ENCODE measurements around the gene KLHDC4.

The KLHDC4 gene

GRCh38 chr16:87687998-87688529, 77.7 kb downstream of the KLHDC4 start:
- DNase-seq (ENCODE audit: low spot score), result no peak
- no peak for TF ChIP-seq CTCF (IDR thresholded peaks at IDR 0.05; ENCODE audit: extremely low read depth, insufficient read depth, missing control alignments)
- in situ Hi-C loops (cut with MboI; ENCODE audit: low pct_unique_long_range_greater_than_20kb, low sequenced_read_pairs, unreplicated experiment), result no loop called here

- no peak for DNase-seq (ENCODE audit: low spot score)
- in situ Hi-C loops (cut with MboI; ENCODE audit: low pct_unique_long_range_greater_than_20kb, low sequenced_read_pairs, unreplicated experiment), result no loop called here
- no peak for TF ChIP-seq CTCF (IDR thresholded peaks at IDR 0.05; ENCODE audit: extremely low read depth, insufficient read depth, missing control alignments)
These were observed 78.5 kb downstream of the KLHDC4 start for GRCh38 chr16:87687126-87687910.

- in situ Hi-C loops (cut with MboI; ENCODE audit: low pct_unique_long_range_greater_than_20kb, low sequenced_read_pairs, unreplicated experiment), result no loop called here
- no peak for TF ChIP-seq CTCF (IDR thresholded peaks at IDR 0.05; ENCODE audit: extremely low read depth, insufficient read depth, missing control alignments)
- DNase-seq (ENCODE audit: low spot score), result no peak
These were observed 79.1 kb downstream of the KLHDC4 start for GRCh38 chr16:87686697-87687096.

GRCh38 chr16:87685766-87686165, 80.0 kb downstream of the KLHDC4 start:
- DNase-seq (ENCODE audit: low spot score), result no peak
- TF ChIP-seq CTCF (IDR thresholded peaks at IDR 0.05; ENCODE audit: extremely low read depth, insufficient read depth, missing control alignments), result no peak
- in situ Hi-C loops (cut with MboI; ENCODE audit: low pct_unique_long_range_greater_than_20kb, low sequenced_read_pairs, unreplicated experiment), result no loop called here

- TF ChIP-seq CTCF (IDR thresholded peaks at IDR 0.05; ENCODE audit: extremely low read depth, insufficient read depth, missing control alignments), result no peak
- in situ Hi-C loops (cut with MboI; ENCODE audit: low pct_unique_long_range_greater_than_20kb, low sequenced_read_pairs, unreplicated experiment), result no loop called here
- no peak for DNase-seq (ENCODE audit: low spot score)
These were observed 80.4 kb downstream of the KLHDC4 start for GRCh38 chr16:87685405-87685755.

- no peak for TF ChIP-seq CTCF (IDR thresholded peaks at IDR 0.05; ENCODE audit: extremely low read depth, insufficient read depth, missing control alignments)
- no peak for DNase-seq (ENCODE audit: low spot score)
- in situ Hi-C loops (cut with MboI; ENCODE audit: low pct_unique_long_range_greater_than_20kb, low sequenced_read_pairs, unreplicated experiment), result no loop called here
These were observed 80.9 kb downstream of the KLHDC4 start for GRCh38 chr16:87684711-87685404.
